ENCODE results near the gene PRELID3B. TPM values are rescaled to one million over a fixed set of nuclear protein-coding genes. Genes with fewer than 3 reads are reported as not detected.

Gene PRELID3B
- total RNA-seq, 1 donor from 2014 or later: 78.8 TPM

- Histone ChIP-seq H3K4me1 (peaks cover 11% of the 10 kb centered on the region), H3K79me2 (ENCODE audit: low read depth) (peaks cover 48% of the 10 kb centered on the region), H2AFZ (replicated peaks) (no peak overlapping the region), H4K20me1 (ENCODE audit: low read depth) (peaks cover 5% of the 10 kb centered on the region), H3K9ac (no peak overlapping the region), H3K4me2 (no peak overlapping the region), H3K4me3 (no peak overlapping the region), H3K36me3 (no peaks in the 10 kb centered on the region), H3K9me3 (ENCODE audit: low read depth) (no peaks in the 10 kb centered on the region), H3K27me3 (no peaks in the 10 kb centered on the region), H3K27ac (no peak overlapping the region), H3F3A (ENCODE audit: low read depth) (peaks cover under 1% of the 10 kb centered on the region)
- Mint-ChIP-seq H3K4me1 (peaks cover 26% of the 10 kb centered on the region), H3K36me3 (peaks cover 16% of the 10 kb centered on the region), H3K27me3 (ENCODE audit: insufficient read depth, low read depth) (peaks cover 3% of the 10 kb centered on the region), H3K27ac (no peak overlapping the region), H3K9me3 (no peaks in the 10 kb centered on the region), H3K4me3 (no peak overlapping the region)
- TF ChIP-seq EZH2phosphoT487 (IDR thresholded peaks at IDR 0.05) (no peak), EZH2 (IDR thresholded peaks at IDR 0.05) (no peak), CTCF (IDR thresholded peaks at IDR 0.05) (no peak)
- DNase-seq (ENCODE audit: low spot score): no peak
These were observed 3.4 kb downstream of the PRELID3B start for GRCh38 chr20:59039233-59039632.

- Mint-ChIP-seq H3K4me3 (no peak overlapping the region), H3K9me3 (no peaks in the 10 kb centered on the region)
- no peak overlapping the region for H2AFZ ChIP-seq (replicated peaks)
These were observed 5.2 kb downstream of the PRELID3B start for GRCh38 chr20:59037386-59037785.

GRCh38 chr20:59035381-59035780, 7.2 kb downstream of the PRELID3B start:
- H4K20me1 ChIP-seq (ENCODE audit: low read depth): peaks cover 13% of the 10 kb centered on the region
- H3K27me3 Mint-ChIP-seq (ENCODE audit: insufficient read depth, low read depth): no peaks in the 10 kb centered on the region
- H3K27ac Mint-ChIP-seq: no peak overlapping the region
- peaks cover 43% of the 10 kb centered on the region for H3K79me2 ChIP-seq (ENCODE audit: low read depth)
- H3K9me3 Mint-ChIP-seq: no peaks in the 10 kb centered on the region
- TF ChIP-seq EZH2 (IDR thresholded peaks at IDR 0.05) (no peak), EZH2phosphoT487 (IDR thresholded peaks at IDR 0.05) (no peak), CTCF (IDR thresholded peaks at IDR 0.05) (no peak)
- H3K36me3 ChIP-seq: peaks cover 5% of the 10 kb centered on the region
- H3K9ac ChIP-seq: no peak overlapping the region
- H3K27me3 ChIP-seq: no peaks in the 10 kb centered on the region
- H3K4me3 ChIP-seq: no peak overlapping the region
- H3F3A ChIP-seq (ENCODE audit: low read depth): peaks cover 19% of the 10 kb centered on the region
- H3K9me3 ChIP-seq (ENCODE audit: low read depth): no peaks in the 10 kb centered on the region
- no peak overlapping the region for H3K4me3 Mint-ChIP-seq
- H3K4me1 ChIP-seq: peaks cover 20% of the 10 kb centered on the region
- no peak overlapping the region for H3K27ac ChIP-seq
- H3K4me1 Mint-ChIP-seq: peaks cover 28% of the 10 kb centered on the region
- H2AFZ ChIP-seq (replicated peaks): no peak overlapping the region
- no peak overlapping the region for H3K4me2 ChIP-seq
- DNase-seq (ENCODE audit: low spot score): no peak
- H3K36me3 Mint-ChIP-seq: peaks cover 14% of the 10 kb centered on the region

More at GRCh38 chr20:59037386-59037785, 5.2 kb downstream of the PRELID3B start:
- Histone ChIP-seq H3K27me3 (no peaks in the 10 kb centered on the region), H3K36me3 (no peaks in the 10 kb centered on the region), H3K4me3 (no peak overlapping the region), H3F3A (ENCODE audit: low read depth) (peaks cover 19% of the 10 kb centered on the region), H3K4me1 (peaks cover 17% of the 10 kb centered on the region), H3K9ac (no peak overlapping the region), H3K79me2 (ENCODE audit: low read depth) (peaks cover 46% of the 10 kb centered on the region), H3K4me2 (no peak overlapping the region), H3K27ac (no peak overlapping the region), H4K20me1 (ENCODE audit: low read depth) (peaks cover 5% of the 10 kb centered on the region), H3K9me3 (ENCODE audit: low read depth) (no peaks in the 10 kb centered on the region)
- DNase-seq (ENCODE audit: low spot score): no peak
- no peak overlapping the region for H3K27ac Mint-ChIP-seq
- peaks cover 16% of the 10 kb centered on the region for H3K36me3 Mint-ChIP-seq
- H3K27me3 Mint-ChIP-seq (ENCODE audit: insufficient read depth, low read depth): no peaks in the 10 kb centered on the region
- peaks cover 27% of the 10 kb centered on the region for H3K4me1 Mint-ChIP-seq
- TF ChIP-seq EZH2 (IDR thresholded peaks at IDR 0.05) (no peak), EZH2phosphoT487 (IDR thresholded peaks at IDR 0.05) (no peak), CTCF (IDR thresholded peaks at IDR 0.05) (no peak)

Measured in neural progenitor cell (in vitro differentiated cells).